Epithelial cell of proximal tubule (primary cell): ENCODE data around the gene MYOM1. TPM values are rescaled to one million over a fixed set of nuclear protein-coding genes. Genes with fewer than 3 reads are reported as not detected.

Experiments
- DNase-seq: peaks from one replicate; pipeline ENCODE4 v3.0.0-alpha.2; 2011; ENCODE audit warnings: low read depth
- H3K4me3 ChIP-seq: 2 replicates; pipeline ENCODE4 v1.5.1; 2011; ENCODE audit warnings: low read depth, mild to moderate bottlenecking, low read length
- CTCF ChIP-seq: conservative IDR thresholded peaks from 2 replicates; pipeline ENCODE4 v1.5.1; 2012; ENCODE audit warnings: low read depth, mild to moderate bottlenecking, low read length
- total RNA-seq: library from RNA; depleted of rRNA; stranded (reverse); fragments of >200 nt; gene quantifications from 2 replicates; pipeline ENCODE4 v1.2.3, GENCODE V29; 2015

MYOM1 gene
- total RNA-seq, 1 donor from 2014 or later = 0.12 TPM

DNA sequence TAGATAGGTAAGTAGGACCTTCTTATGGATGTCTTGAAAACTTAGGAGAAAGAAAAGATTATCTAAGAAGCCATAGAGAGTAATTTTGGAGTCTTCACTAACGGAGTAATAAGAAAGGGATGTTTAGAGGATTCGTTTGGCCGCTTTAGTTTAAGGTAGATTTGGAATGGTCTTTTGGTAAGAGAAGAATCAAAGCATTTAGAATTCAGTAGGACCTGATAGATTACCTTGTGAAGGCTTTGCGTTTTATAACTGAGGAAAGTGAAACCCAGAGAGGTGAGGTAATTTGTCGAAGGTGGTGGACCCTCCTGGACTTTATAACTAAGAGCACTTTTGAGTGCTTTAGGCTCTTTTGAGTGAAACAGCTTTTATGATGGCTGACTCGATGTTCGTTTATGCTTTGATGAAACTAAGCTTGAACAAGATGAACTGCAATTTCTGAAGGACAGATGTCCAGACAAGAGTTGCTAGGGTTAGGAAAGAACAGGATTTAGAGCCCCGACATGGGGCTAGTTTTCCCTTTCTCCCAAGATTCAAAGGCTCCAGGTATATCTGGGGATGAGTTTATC, 43.4 kb upstream of the MYOM1 start:
- TF ChIP-seq CTCF = no peak
- peak overlapping the region; percentile 68 for H3K4me3 ChIP-seq
- DNase-seq = no peak

DNA sequence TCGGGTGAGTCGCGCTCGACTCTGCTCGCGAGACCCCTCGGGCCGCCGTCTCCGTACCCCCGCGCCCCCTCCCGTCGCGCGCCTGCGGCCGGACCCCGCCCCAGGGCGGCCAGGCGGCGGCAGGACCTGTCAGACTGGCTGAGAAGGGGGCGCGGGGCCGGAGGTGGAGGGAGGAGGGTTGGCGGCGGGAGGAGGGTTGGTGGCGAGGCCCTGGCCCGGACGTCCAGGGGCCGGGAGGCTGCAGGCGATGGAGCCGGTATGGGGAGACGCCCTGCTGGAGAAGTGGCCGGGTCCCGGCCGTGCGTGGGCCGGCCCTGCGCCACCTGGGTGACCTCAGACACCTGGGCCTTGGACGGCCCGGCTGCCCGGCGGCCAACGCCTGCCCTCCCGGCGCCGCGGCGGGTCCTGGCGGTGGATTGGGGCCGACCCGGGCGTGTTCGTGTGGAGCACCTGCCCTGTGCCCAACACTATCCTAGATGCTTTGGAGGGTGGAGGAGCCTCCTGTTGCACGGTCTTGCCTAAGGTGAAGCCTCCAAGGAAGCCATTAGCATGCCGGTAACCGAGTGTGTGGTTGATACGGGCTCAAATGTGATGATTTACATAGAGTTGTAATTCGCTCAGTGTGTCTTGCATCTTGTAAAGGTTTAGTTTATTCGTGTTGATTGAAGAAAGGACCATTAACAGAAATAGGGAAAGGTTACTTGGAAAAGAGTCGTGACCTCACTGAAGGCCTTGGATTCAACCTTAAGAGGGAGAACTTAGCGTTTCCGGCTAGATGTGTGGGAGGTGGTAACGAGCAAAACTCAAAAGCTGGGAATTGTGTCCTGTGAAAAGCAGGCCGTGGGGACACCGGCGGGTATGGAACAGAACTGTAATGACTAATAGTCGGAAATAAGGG, 42.7 kb upstream of the MYOM1 start:
- TF ChIP-seq CTCF = no peak
- H3K4me3 ChIP-seq = peak overlapping the region; percentile 68
- DNase-seq = no peak

GRCh38 chr18:3261373-3262233, 41.8 kb upstream of the MYOM1 start, which contains the start of gene MYL12B:
MYL12B (plus strand) TSS chr18:3262133; CDS start chr18:3272899, 10,766 bp downstream.
- H3K4me3 ChIP-seq = peak within 1 kb of the TSS; percentile 68
- no peak for TF ChIP-seq CTCF
- no peak for DNase-seq

GRCh38 chr18:3260995-3261372, 41.2 kb upstream of the MYOM1 start:
- TF ChIP-seq CTCF = no peak
- no peak for DNase-seq
- H3K4me3 ChIP-seq = peak overlapping the region; percentile 68

- no peak for TF ChIP-seq CTCF
- DNase-seq = no peak
- no peak overlapping the region for H3K4me3 ChIP-seq
Observed at GRCh38 chr18:3257627-3258120, 37.9 kb upstream of the MYOM1 start.

GRCh38 chr18:3256693-3257626, 37.2 kb upstream of the MYOM1 start:
- DNase-seq = no peak
- H3K4me3 ChIP-seq = no peak overlapping the region
- TF ChIP-seq CTCF = no peak
